Tibial nerve (tissue), 4 donors: ENCODE data around the gene YY1AP1. TPM values are rescaled to one million over a fixed set of nuclear protein-coding genes. Genes with fewer than 3 reads are reported as not detected.
"Not testable (repeated sequence)": the region's sequence is repeated elsewhere in the genome, so short reads cannot be mapped to it uniquely, and the experiment has no call there.

Experiments
- DNase-seq, 2 donors: peaks; one replicate each; pipeline ENCODE4 v3.0.0-alpha.2; 2019; ENCODE audit warnings: low spot score in 2 of 2
- H3K27ac ChIP-seq, 4 donors: fragments of 200-600 bp; sonication (generic) in 3 of 4; one replicate each; pipeline ENCODE4 v1.5.1; 2017 to 2019; ENCODE audit warnings: mild to moderate bottlenecking in 1 of 4
- H3K27me3 ChIP-seq, 2 donors: fragments of 200-600 bp; sonication (generic) in 1 of 2; one replicate each; pipeline versions ENCODE4 v1.5.1 to v1.6.0; 2017 to 2019
- H3K36me3 ChIP-seq, 3 donors: fragments of 200-600 bp; sonication (generic); one replicate each; pipeline ENCODE4 v1.5.1; 2018 to 2019
- H3K4me1 ChIP-seq, 4 donors: fragments of 200-600 bp; sonication (generic) in 3 of 4; one replicate each; pipeline ENCODE4 v1.5.1; 2017 to 2019
- H3K4me3 ChIP-seq, 4 donors: fragments of 200-600 bp; sonication (generic) in 3 of 4; one replicate each; pipeline ENCODE4 v1.5.1; 2017 to 2019; ENCODE audit warnings: mild to moderate bottlenecking in 1 of 4, moderate library complexity in 1 of 4
- H3K9me3 ChIP-seq, 4 donors: fragments of 200-600 bp; sonication (generic) in 3 of 4; one replicate each; pipeline ENCODE4 v1.5.1; 2017 to 2019
- EP300 ChIP-seq, 2 donors: sonication (generic); formaldehyde crosslinking; IDR thresholded peaks; one replicate each; pipeline ENCODE4 v1.6.1; 2017; ENCODE audit warnings: antibody characterized with exemption in 2 of 2, mild to moderate bottlenecking in 1 of 2
- POLR2A ChIP-seq, 2 donors: fragments of 450-650 bp; IDR thresholded peaks; one replicate each; pipeline ENCODE4 v1.6.1; 2017; ENCODE audit warnings: antibody characterized with exemption in 2 of 2, mild to moderate bottlenecking in 2 of 2, moderate library complexity in 2 of 2
- WGBS, 2 donors: methylation state at CpG; one replicate each; pipeline ENCODE4 v1.1.5; 2018; 5-methylcytosine and 5-hydroxymethylcytosine counted together
- total RNA-seq, 4 donors: library from RNA; depleted of rRNA; stranded (reverse); fragments of >200 nt; gene quantifications; one replicate each; pipeline ENCODE4 v1.1.0, GENCODE V29; 2016
- TF ChIP-seq, protein P1 (sequence below), 5 experiments: fragments of 200-600 bp in 3 of 5; fragments of 450-650 bp in 2 of 5; sonication (generic) in 3 of 5; IDR thresholded peaks; one replicate each; pipeline ENCODE4 v1.5.1; 2016 to 2019; ENCODE audit warnings: antibody characterized with exemption in 5 of 5, mild to moderate bottlenecking in 3 of 5, moderate library complexity in 2 of 5

YY1AP1 gene
- total RNA-seq, 4 donors from 2014 or later, result 170 to 253 (median 196) TPM

DNA sequence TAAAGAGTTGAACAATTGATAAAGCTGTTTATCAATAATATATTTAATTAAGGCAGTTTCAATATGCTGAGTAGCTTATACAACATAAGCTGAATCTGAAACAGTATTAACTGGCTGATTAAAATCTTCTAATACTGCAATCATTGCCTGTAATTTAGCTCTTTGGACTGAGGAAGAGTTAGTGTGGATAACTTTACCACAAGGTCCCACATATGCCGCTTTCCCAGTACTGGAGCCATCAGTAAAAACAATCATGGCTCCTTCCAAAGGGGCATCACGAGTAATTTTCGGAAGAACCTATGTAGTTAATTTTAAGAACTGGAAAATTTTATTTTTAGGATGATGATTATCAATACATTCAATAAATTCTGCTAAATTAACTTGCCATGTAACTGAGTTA is 7.0 kb upstream of the YY1AP1 start:
- H3K4me1 ChIP-seq, result peaks cover 0 to 48% (median 5%) of the 10 kb centered on the region in 4 donors
- H3K9me3 ChIP-seq, result no peaks in the 10 kb centered on the region
- TF ChIP-seq POLR2A (IDR thresholded peaks at IDR 0.05) (no peak), EP300 (IDR thresholded peaks at IDR 0.05) (no peak)
- TF ChIP-seq, protein P1, sequence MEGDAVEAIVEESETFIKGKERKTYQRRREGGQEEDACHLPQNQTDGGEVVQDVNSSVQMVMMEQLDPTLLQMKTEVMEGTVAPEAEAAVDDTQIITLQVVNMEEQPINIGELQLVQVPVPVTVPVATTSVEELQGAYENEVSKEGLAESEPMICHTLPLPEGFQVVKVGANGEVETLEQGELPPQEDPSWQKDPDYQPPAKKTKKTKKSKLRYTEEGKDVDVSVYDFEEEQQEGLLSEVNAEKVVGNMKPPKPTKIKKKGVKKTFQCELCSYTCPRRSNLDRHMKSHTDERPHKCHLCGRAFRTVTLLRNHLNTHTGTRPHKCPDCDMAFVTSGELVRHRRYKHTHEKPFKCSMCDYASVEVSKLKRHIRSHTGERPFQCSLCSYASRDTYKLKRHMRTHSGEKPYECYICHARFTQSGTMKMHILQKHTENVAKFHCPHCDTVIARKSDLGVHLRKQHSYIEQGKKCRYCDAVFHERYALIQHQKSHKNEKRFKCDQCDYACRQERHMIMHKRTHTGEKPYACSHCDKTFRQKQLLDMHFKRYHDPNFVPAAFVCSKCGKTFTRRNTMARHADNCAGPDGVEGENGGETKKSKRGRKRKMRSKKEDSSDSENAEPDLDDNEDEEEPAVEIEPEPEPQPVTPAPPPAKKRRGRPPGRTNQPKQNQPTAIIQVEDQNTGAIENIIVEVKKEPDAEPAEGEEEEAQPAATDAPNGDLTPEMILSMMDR (IDR thresholded peaks at IDR 0.05), result no peak
- DNase-seq, result no peak
- peaks cover 0 to 23% (median 0%) of the 10 kb centered on the region in 3 donors for H3K36me3 ChIP-seq
- no peak overlapping the region for H3K4me3 ChIP-seq
- WGBS, 2 donors, result 88 to 94% methylated on average over 3 of the region's 3 CpGs
- H3K27ac ChIP-seq, result no peak overlapping the region
- no peaks in the 10 kb centered on the region for H3K27me3 ChIP-seq

DNA sequence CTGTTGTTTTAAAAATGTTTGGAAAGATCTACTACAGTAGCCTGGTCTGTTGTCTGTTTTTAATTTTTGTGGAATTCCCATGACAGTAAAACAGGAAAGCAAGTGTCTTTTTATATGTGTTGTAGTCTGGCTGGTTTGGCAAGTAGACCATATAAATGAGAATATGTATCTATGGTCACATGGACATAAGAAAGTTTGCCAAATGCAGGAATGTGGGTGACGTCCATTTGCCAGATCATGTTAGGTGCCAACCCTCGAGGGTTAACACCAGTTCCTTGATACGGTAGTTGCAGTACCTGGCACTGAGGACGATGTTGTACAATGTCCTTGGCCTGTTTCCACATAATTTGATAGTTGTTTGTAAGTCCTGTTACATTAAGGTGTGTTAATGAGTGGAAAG is 6.5 kb upstream of the YY1AP1 start:
- no peak overlapping the region for H3K4me3 ChIP-seq
- H3K27ac ChIP-seq, result no peak overlapping the region
- no peaks in the 10 kb centered on the region for H3K9me3 ChIP-seq
- no peak for DNase-seq
- 23 to 41% methylated on average over 4 of the region's 4 CpGs for WGBS, 2 donors
- TF ChIP-seq EP300 (IDR thresholded peaks at IDR 0.05) (no peak), POLR2A (IDR thresholded peaks at IDR 0.05) (no peak)
- TF ChIP-seq, protein P1 (IDR thresholded peaks at IDR 0.05), result no peak
- peaks cover 0 to 53% (median 11%) of the 10 kb centered on the region in 4 donors for H3K4me1 ChIP-seq
- H3K27me3 ChIP-seq, result no peaks in the 10 kb centered on the region
- peaks cover 0 to 23% (median 0%) of the 10 kb centered on the region in 3 donors for H3K36me3 ChIP-seq

DNA sequence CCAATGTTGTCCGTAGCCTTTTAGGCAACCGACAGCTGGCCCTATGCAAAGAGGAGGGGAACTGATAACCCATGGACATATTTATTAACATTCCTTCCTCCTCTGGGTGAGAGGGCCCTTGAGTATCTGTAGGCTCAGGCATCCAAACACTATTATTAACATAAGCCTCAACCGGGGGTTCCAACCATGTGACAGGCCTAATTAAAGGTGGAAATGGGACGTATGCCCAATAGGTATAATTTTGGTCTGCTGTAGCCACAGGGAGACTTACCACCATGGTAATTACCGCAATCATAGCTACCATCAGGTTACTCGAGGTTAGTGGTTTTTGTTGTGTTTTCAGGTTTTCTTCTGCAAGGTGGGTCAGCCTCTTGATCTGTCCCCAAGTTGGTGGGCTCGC is 5.6 kb upstream of the YY1AP1 start:
- H3K4me1 ChIP-seq, result peaks cover 3 to 60% (median 17%) of the 10 kb centered on the region in 4 donors
- no peaks in the 10 kb centered on the region for H3K27me3 ChIP-seq

DNA sequence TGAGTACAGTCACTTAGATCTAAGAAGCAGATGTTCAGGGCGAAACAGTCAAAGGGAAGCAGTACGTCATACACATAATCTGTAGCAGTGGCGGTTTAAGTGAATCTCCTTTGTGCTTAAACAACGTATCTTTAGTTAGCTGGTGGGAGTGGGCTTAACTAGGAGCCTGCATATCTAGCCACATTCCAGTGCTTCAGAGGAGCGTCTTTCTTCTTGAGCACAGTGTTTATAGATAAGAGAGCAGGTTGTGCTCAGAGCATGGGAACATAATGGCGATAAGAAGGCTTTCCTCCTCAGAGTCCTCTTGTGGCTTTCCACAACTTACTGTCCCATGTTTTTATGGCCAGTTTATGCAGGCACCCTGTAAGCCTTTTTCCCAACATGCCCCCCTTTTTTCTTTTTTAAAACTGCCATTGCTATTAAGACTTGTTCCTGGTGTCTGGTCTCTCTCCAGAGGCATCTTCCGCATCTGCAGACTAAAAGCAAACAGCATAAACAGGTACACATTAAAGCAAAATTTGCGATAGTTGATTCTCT is 3.5 kb upstream of the YY1AP1 start:
- no peak overlapping the region for H3K27ac ChIP-seq
- TF ChIP-seq, protein P1 (IDR thresholded peaks at IDR 0.05), result no peak
- H3K27me3 ChIP-seq, result no peaks in the 10 kb centered on the region
- WGBS, 2 donors, result 92 to 95% methylated on average over 8 of the region's 8 CpGs
- no peaks in the 10 kb centered on the region for H3K9me3 ChIP-seq
- H3K4me1 ChIP-seq, result peaks cover 3 to 48% (median 17%) of the 10 kb centered on the region in 4 donors
- no peak overlapping the region for H3K4me3 ChIP-seq
- H3K36me3 ChIP-seq, result peaks cover 0 to 23% (median 0%) of the 10 kb centered on the region in 3 donors
- DNase-seq, result no peak

More for the DNA sequence above, 5.6 kb upstream of the YY1AP1 start:
- TF ChIP-seq EP300 (IDR thresholded peaks at IDR 0.05) (no peak), POLR2A (IDR thresholded peaks at IDR 0.05) (no peak)
- TF ChIP-seq, protein P1 (IDR thresholded peaks at IDR 0.05), result no peak
- DNase-seq, result no peak
- no peaks in the 10 kb centered on the region for H3K9me3 ChIP-seq
- H3K36me3 ChIP-seq, result peaks cover 0 to 23% (median 0%) of the 10 kb centered on the region in 3 donors
- H3K4me3 ChIP-seq, result no peak overlapping the region
- WGBS, 2 donors, result 94 to 95% methylated on average over 7 of the region's 7 CpGs
- H3K27ac ChIP-seq, result no peak overlapping the region

GRCh38 chr1:155689081-155689607 is 570 bp upstream of the YY1AP1 start, which contains the start of gene DAP3:
TSS of gene DAP3 (plus strand) at chr1:155689091. CDS start at chr1:155709780, 20,689 bp downstream.
- not testable (repeated sequence) for H3K27me3 ChIP-seq, H3K9me3 ChIP-seq
- 0 to 1% methylated on average over 20 to 23 of the region's 28 CpGs for WGBS, 2 donors
- Histone ChIP-seq H3K36me3 (peaks cover 0 to 23% (median 0%) of the 10 kb centered on the region in 3 donors), H3K4me3 (peak within 1 kb of the TSS; percentile 74 to 99 (median 92)), H3K4me1 (peaks cover 3 to 45% (median 18%) of the 10 kb centered on the region in 4 donors), H3K27ac (peak within 1 kb of the TSS; percentile 88 to 98 (median 96))
- DNase-seq, result peak in 1 of 2 donors; percentile 56

- not testable (repeated sequence) for H3K9me3 ChIP-seq, H3K27me3 ChIP-seq, DNase-seq
- H3K27ac ChIP-seq, result peak overlapping the region; percentile 88 to 98 (median 96)
- H3K4me3 ChIP-seq, result peak overlapping the region; percentile 74 to 99 (median 92)
- peaks cover 0 to 17% (median 0%) of the 10 kb centered on the region in 3 donors for H3K36me3 ChIP-seq
- WGBS, 2 donors, result 0 to 1% methylated on average over 27 to 28 of the region's 35 CpGs
- H3K4me1 ChIP-seq, result peaks cover 3 to 58% (median 23%) of the 10 kb centered on the region in 4 donors
Observed at GRCh38 chr1:155687705-155688323, 760 bp downstream of the YY1AP1 start.
